Liver (tissue), 9 donors: ENCODE results near the gene CACFD1. TPM values are rescaled to one million over a fixed set of nuclear protein-coding genes. Genes with fewer than 3 reads are reported as not detected.

ENCODE experiments used
- DNase-seq: peaks from one replicate; pipeline ENCODE4 v3.0.0-alpha.2; 2017; ENCODE audit warnings: low spot score
- H3K27ac ChIP-seq, 2 donors: one replicate each; pipeline ENCODE4 v1.7.0; 2013; ENCODE audit warnings: inconsistent platforms in 2 of 2, low read length in 2 of 2, control low read depth in 1 of 2, low read depth in 1 of 2, mild to moderate bottlenecking in 1 of 2
- H3K27me3 ChIP-seq, 4 donors: one replicate each; pipeline versions ENCODE4 v1.6.1 to v1.7.0; 2013; ENCODE audit warnings: low read length in 3 of 4, inconsistent platforms in 1 of 4, mild to moderate bottlenecking in 1 of 4, moderate library complexity in 1 of 4; ENCODE audit not compliant: control insufficient read depth in 4 of 4, insufficient read depth in 4 of 4
- H3K36me3 ChIP-seq, 4 donors: one replicate each; pipeline versions ENCODE4 v1.6.1 to v1.7.0; 2013; ENCODE audit warnings: low read length in 3 of 4, mild to moderate bottlenecking in 3 of 4, low read depth in 1 of 4, moderate library complexity in 1 of 4; ENCODE audit not compliant: control insufficient read depth in 4 of 4, insufficient read depth in 3 of 4
- H3K4me1 ChIP-seq, 4 donors: one replicate each; pipeline versions ENCODE4 v1.6.1 to v1.7.0; 2013; ENCODE audit warnings: low read length in 3 of 4, mild to moderate bottlenecking in 3 of 4, moderate library complexity in 1 of 4; ENCODE audit not compliant: control insufficient read depth in 4 of 4, insufficient read depth in 4 of 4
- H3K4me3 ChIP-seq, 3 donors: one replicate each; pipeline versions ENCODE4 v1.6.1 to v1.7.0; 2013; ENCODE audit warnings: low read length in 3 of 3, control low read depth in 1 of 3, low read depth in 1 of 3, mild to moderate bottlenecking in 1 of 3
- H3K9ac ChIP-seq, 2 donors: one replicate each; pipeline ENCODE4 v1.7.0; 2013; ENCODE audit warnings: low read length in 2 of 2, mild to moderate bottlenecking in 2 of 2, moderate library complexity in 2 of 2, control low read depth in 1 of 2, low read depth in 1 of 2
- H3K9me3 ChIP-seq, 4 donors: one replicate each; pipeline versions ENCODE4 v1.6.1 to v1.7.0; 2013; ENCODE audit warnings: low read length in 3 of 4; ENCODE audit not compliant: control insufficient read depth in 4 of 4
- ATF3 ChIP-seq: IDR thresholded peaks from 2 replicates; pipeline ENCODE4 v1.6.1; 2016; ENCODE audit warnings: antibody characterized with exemption
- EGR1 ChIP-seq, 2 donors: IDR thresholded peaks; 2 replicates each; pipeline ENCODE4 v1.6.1; 2016 to 2018; ENCODE audit warnings: antibody characterized with exemption in 2 of 2, low read depth in 2 of 2
- FOXA1 ChIP-seq: IDR thresholded peaks from 2 replicates; pipeline ENCODE4 v1.6.1; 2016; ENCODE audit warnings: antibody characterized with exemption
- FOXA2 ChIP-seq: IDR thresholded peaks from 2 replicates; pipeline ENCODE4 v1.6.1; 2016; ENCODE audit warnings: antibody characterized with exemption
- GABPA ChIP-seq, 2 donors: IDR thresholded peaks in 1 of 2; conservative IDR thresholded peaks in 1 of 2; 2 replicates each; pipeline ENCODE4 v1.6.1; 2016; ENCODE audit warnings: antibody characterized with exemption in 2 of 2, mild to moderate bottlenecking in 1 of 2, moderate library complexity in 1 of 2
- HNF4A ChIP-seq, 2 donors: conservative IDR thresholded peaks; 2 replicates each; pipeline ENCODE4 v1.6.1; 2016; ENCODE audit warnings: antibody characterized with exemption in 2 of 2, mild to moderate bottlenecking in 2 of 2
- HNF4G ChIP-seq: IDR thresholded peaks from 2 replicates; pipeline ENCODE4 v1.6.1; 2016; ENCODE audit warnings: antibody characterized with exemption
- JUND ChIP-seq, 2 donors: IDR thresholded peaks; 2 replicates each; pipeline ENCODE4 v1.6.1; 2016; ENCODE audit warnings: antibody characterized with exemption in 2 of 2
- MAX ChIP-seq: IDR thresholded peaks from 2 replicates; pipeline ENCODE4 v1.6.1; 2016; ENCODE audit warnings: antibody characterized with exemption
- NR2F2 ChIP-seq: IDR thresholded peaks from 2 replicates; pipeline ENCODE4 v1.6.1; 2016; ENCODE audit warnings: antibody characterized with exemption
- RAD21 ChIP-seq, 2 donors: IDR thresholded peaks; 2 replicates each; pipeline ENCODE4 v1.6.1; 2016; ENCODE audit warnings: antibody characterized with exemption in 2 of 2, mild to moderate bottlenecking in 2 of 2
- RXRA ChIP-seq, 2 donors: IDR thresholded peaks; 2 replicates each; pipeline ENCODE4 v1.6.1; 2017 to 2018; ENCODE audit warnings: antibody characterized with exemption in 2 of 2, mild to moderate bottlenecking in 1 of 2
- SP1 ChIP-seq: IDR thresholded peaks from 2 replicates; pipeline ENCODE4 v1.6.1; 2018; ENCODE audit warnings: antibody characterized with exemption, mild to moderate bottlenecking
- TAF1 ChIP-seq: conservative IDR thresholded peaks from 2 replicates; pipeline ENCODE4 v1.6.1; 2016; ENCODE audit warnings: antibody characterized with exemption, mild to moderate bottlenecking
- YY1 ChIP-seq: IDR thresholded peaks from 2 replicates; pipeline ENCODE4 v1.6.1; 2016; ENCODE audit warnings: antibody characterized with exemption, mild to moderate bottlenecking
- WGBS: extraction: QIAGEN DNeasy Blood & Tissue Kit; methylation state at CpG from one replicate; pipeline ENCODE4 v1.1.7; 2013; 5-methylcytosine and 5-hydroxymethylcytosine counted together
- polyA plus RNA-seq, 2 donors: library from polyadenylated mRNA; stranded (reverse) in 1 of 2; unstranded in 1 of 2; fragments of 200-250 nt in 1 of 2; fragments of >200 nt in 1 of 2; fragmentation: Nextera tagmentation in 1 of 2; extraction: Ambion mirVana in 1 of 2; gene quantifications; one replicate each; pipeline versions ENCODE4 v1.2.1 to v1.2.3, GENCODE V29; 2013 to 2015
- total RNA-seq, 2 donors: library from RNA; depleted of rRNA; stranded (reverse); fragments of >200 nt; gene quantifications; one replicate each; pipeline ENCODE4 v1.2.3, GENCODE V29; 2014
- TF ChIP-seq, protein P1 (sequence below): IDR thresholded peaks from 2 replicates; pipeline ENCODE4 v1.6.1; 2016; ENCODE audit warnings: antibody characterized with exemption
- TF ChIP-seq, protein P2 (sequence below): IDR thresholded peaks from 2 replicates; pipeline ENCODE4 v1.6.1; 2016; ENCODE audit warnings: antibody characterized with exemption, mild to moderate bottlenecking
- TF ChIP-seq, protein P3 (sequence below): fragments of 150-350 bp; IDR thresholded peaks from 2 replicates; pipeline ENCODE4 v1.5.1; 2017; ENCODE audit warnings: improper control_type of control experiment, low read depth, low read length; ENCODE audit not compliant: missing input control
- donor health status: healthy.
- donor health status: healthy.
- donor health status: healthy.
- donor health status: healthy.
- donor health status: healthy.

The CACFD1 gene
- total and polyA plus RNA-seq, 4 donors = 10.1 to 34.5 (median 26.4) TPM

DNA sequence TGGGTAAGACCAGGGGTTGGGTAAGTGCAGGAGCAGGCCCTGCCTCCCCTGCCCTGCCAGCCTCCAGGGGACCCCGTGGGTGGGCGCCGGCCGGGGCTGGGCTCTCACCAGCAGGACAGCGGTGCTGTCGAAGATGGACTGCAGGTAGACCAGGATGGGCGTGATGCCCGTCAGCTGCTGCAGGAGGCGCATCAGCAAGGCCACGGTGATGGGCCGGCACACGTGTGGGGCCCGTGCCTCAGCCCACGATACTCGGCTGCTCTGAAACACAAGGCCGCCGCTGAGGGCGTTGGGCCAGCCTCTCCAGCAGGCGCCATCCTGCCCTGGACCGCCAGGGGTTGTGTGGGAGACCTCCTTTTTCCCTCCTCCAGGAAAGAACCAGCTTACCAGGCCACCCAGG lies 15.1 kb downstream of the CACFD1 start:
- 90% methylated on average over 20 of the region's 20 CpGs for WGBS
- TF ChIP-seq EGR1 (IDR thresholded peaks at IDR 0.05; ENCODE audit: low read depth in 2 of 2) (no peak), HNF4G (no peak), ATF3 (no peak), MAX (no peak), YY1 (no peak), RXRA (IDR thresholded peaks at IDR 0.05) (no peak), NR2F2 (no peak), FOXA1 (no peak), JUND (IDR thresholded peaks at IDR 0.05) (no peak), TAF1 (no peak), GABPA (IDR thresholded peaks at IDR 0.05 in 1 of 2, conservative IDR thresholded peaks at IDR 0.05 in 1 of 2) (no peak), FOXA2 (no peak), SP1 (no peak), RAD21 (IDR thresholded peaks at IDR 0.05) (no peak), HNF4A (conservative IDR thresholded peaks at IDR 0.05) (no peak)
- TF ChIP-seq, protein P1, sequence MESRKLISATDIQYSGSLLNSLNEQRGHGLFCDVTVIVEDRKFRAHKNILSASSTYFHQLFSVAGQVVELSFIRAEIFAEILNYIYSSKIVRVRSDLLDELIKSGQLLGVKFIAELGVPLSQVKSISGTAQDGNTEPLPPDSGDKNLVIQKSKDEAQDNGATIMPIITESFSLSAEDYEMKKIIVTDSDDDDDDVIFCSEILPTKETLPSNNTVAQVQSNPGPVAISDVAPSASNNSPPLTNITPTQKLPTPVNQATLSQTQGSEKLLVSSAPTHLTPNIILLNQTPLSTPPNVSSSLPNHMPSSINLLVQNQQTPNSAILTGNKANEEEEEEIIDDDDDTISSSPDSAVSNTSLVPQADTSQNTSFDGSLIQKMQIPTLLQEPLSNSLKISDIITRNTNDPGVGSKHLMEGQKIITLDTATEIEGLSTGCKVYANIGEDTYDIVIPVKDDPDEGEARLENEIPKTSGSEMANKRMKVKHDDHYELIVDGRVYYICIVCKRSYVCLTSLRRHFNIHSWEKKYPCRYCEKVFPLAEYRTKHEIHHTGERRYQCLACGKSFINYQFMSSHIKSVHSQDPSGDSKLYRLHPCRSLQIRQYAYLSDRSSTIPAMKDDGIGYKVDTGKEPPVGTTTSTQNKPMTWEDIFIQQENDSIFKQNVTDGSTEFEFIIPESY = no peak
- TF ChIP-seq, protein P2, sequence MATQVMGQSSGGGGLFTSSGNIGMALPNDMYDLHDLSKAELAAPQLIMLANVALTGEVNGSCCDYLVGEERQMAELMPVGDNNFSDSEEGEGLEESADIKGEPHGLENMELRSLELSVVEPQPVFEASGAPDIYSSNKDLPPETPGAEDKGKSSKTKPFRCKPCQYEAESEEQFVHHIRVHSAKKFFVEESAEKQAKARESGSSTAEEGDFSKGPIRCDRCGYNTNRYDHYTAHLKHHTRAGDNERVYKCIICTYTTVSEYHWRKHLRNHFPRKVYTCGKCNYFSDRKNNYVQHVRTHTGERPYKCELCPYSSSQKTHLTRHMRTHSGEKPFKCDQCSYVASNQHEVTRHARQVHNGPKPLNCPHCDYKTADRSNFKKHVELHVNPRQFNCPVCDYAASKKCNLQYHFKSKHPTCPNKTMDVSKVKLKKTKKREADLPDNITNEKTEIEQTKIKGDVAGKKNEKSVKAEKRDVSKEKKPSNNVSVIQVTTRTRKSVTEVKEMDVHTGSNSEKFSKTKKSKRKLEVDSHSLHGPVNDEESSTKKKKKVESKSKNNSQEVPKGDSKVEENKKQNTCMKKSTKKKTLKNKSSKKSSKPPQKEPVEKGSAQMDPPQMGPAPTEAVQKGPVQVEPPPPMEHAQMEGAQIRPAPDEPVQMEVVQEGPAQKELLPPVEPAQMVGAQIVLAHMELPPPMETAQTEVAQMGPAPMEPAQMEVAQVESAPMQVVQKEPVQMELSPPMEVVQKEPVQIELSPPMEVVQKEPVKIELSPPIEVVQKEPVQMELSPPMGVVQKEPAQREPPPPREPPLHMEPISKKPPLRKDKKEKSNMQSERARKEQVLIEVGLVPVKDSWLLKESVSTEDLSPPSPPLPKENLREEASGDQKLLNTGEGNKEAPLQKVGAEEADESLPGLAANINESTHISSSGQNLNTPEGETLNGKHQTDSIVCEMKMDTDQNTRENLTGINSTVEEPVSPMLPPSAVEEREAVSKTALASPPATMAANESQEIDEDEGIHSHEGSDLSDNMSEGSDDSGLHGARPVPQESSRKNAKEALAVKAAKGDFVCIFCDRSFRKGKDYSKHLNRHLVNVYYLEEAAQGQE = no peak
- TF ChIP-seq, protein P3, sequence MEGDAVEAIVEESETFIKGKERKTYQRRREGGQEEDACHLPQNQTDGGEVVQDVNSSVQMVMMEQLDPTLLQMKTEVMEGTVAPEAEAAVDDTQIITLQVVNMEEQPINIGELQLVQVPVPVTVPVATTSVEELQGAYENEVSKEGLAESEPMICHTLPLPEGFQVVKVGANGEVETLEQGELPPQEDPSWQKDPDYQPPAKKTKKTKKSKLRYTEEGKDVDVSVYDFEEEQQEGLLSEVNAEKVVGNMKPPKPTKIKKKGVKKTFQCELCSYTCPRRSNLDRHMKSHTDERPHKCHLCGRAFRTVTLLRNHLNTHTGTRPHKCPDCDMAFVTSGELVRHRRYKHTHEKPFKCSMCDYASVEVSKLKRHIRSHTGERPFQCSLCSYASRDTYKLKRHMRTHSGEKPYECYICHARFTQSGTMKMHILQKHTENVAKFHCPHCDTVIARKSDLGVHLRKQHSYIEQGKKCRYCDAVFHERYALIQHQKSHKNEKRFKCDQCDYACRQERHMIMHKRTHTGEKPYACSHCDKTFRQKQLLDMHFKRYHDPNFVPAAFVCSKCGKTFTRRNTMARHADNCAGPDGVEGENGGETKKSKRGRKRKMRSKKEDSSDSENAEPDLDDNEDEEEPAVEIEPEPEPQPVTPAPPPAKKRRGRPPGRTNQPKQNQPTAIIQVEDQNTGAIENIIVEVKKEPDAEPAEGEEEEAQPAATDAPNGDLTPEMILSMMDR = no peak
- no peaks in the 10 kb centered on the region for H3K27me3 ChIP-seq
- H3K9me3 ChIP-seq = no peaks in the 10 kb centered on the region
- H3K9ac ChIP-seq = no peak overlapping the region
- H3K36me3 ChIP-seq = no peaks in the 10 kb centered on the region
- H3K4me1 ChIP-seq = peaks cover 0 to 29% (median 15%) of the 10 kb centered on the region in 4 donors
- no peak overlapping the region for H3K27ac ChIP-seq
- no peak for DNase-seq
- no peak overlapping the region for H3K4me3 ChIP-seq
